Measurements from ENCODE around the gene CD151.

CD151 gene

GRCh38 chr11:796565-797295 lies 36.0 kb upstream of the CD151 start:
- no peak for DNase-seq (ENCODE audit: low read depth, low spot score)
- H3K27ac ChIP-seq = peak overlapping the region; percentile 70

GRCh38 chr11:797296-798092 lies 35.3 kb upstream of the CD151 start:
- no peak for DNase-seq (ENCODE audit: low read depth, low spot score)

GRCh38 chr11:798093-798713 lies 34.5 kb upstream of the CD151 start, which contains the start of gene SLC25A22:
SLC25A22 (minus strand) TSS chr11:798281; CDS start chr11:795006, 3,275 bp downstream.
- peak within 1 kb of the TSS; percentile 70 for H3K27ac ChIP-seq
- no peak for DNase-seq (ENCODE audit: low read depth, low spot score)

More at GRCh38 chr11:797296-798092, 35.3 kb upstream of the CD151 start:
- H3K27ac ChIP-seq = peak overlapping the region; percentile 70

GRCh38 chr11:799641-800316 lies 33.0 kb upstream of the CD151 start:
- H3K27ac ChIP-seq = no peak overlapping the region
- DNase-seq (ENCODE audit: low read depth, low spot score) = no peak

- H3K27ac ChIP-seq = no peak overlapping the region
- DNase-seq (ENCODE audit: low read depth, low spot score) = no peak
Measured at GRCh38 chr11:800473-800872, 32.3 kb upstream of the CD151 start.

- no peak overlapping the region for H3K27ac ChIP-seq
- no peak for DNase-seq (ENCODE audit: low read depth, low spot score)
Measured at GRCh38 chr11:801097-801780, 31.5 kb upstream of the CD151 start.

- H3K27ac ChIP-seq = no peak overlapping the region
- DNase-seq (ENCODE audit: low read depth, low spot score) = no peak
Measured at GRCh38 chr11:802018-802617, 30.6 kb upstream of the CD151 start.

GRCh38 chr11:802693-803466 lies 29.9 kb upstream of the CD151 start:
- no peak for DNase-seq (ENCODE audit: low read depth, low spot score)
- no peak overlapping the region for H3K27ac ChIP-seq

- no peak for DNase-seq (ENCODE audit: low read depth, low spot score)
- H3K27ac ChIP-seq = no peak overlapping the region
Measured at GRCh38 chr11:803467-803742, 29.3 kb upstream of the CD151 start.

- no peak for DNase-seq (ENCODE audit: low read depth, low spot score)
- H3K27ac ChIP-seq = no peak overlapping the region
Measured at GRCh38 chr11:803770-804598, 28.8 kb upstream of the CD151 start.

- DNase-seq (ENCODE audit: low read depth, low spot score) = no peak
- H3K27ac ChIP-seq = peak overlapping the region; percentile 47
Measured at GRCh38 chr11:804599-804964, 28.2 kb upstream of the CD151 start.

- no peak for DNase-seq (ENCODE audit: low read depth, low spot score)
- peak overlapping the region; percentile 92 for H3K27ac ChIP-seq
Measured at GRCh38 chr11:808427-809286, 24.1 kb upstream of the CD151 start.

GRCh38 chr11:809287-810039 lies 23.3 kb upstream of the CD151 start, which contains the start of gene RPLP2:
RPLP2 (plus strand) TSS chr11:809967; CDS start chr11:810235, 268 bp downstream.
- H3K27ac ChIP-seq = peak within 1 kb of the TSS; percentile 92
- peak; percentile 85 for DNase-seq (ENCODE audit: low read depth, low spot score)

- H3K27ac ChIP-seq = peak overlapping the region; percentile 92
- DNase-seq (ENCODE audit: low read depth, low spot score) = no peak
Measured at GRCh38 chr11:810040-810567, 22.6 kb upstream of the CD151 start.

- peak overlapping the region; percentile 92 for H3K27ac ChIP-seq
- no peak for DNase-seq (ENCODE audit: low read depth, low spot score)
Measured at GRCh38 chr11:811446-812245, 21.1 kb upstream of the CD151 start.

Measured in epithelial cell of prostate (primary cell).